ENCODE results near the gene FADS3.

DNA sequence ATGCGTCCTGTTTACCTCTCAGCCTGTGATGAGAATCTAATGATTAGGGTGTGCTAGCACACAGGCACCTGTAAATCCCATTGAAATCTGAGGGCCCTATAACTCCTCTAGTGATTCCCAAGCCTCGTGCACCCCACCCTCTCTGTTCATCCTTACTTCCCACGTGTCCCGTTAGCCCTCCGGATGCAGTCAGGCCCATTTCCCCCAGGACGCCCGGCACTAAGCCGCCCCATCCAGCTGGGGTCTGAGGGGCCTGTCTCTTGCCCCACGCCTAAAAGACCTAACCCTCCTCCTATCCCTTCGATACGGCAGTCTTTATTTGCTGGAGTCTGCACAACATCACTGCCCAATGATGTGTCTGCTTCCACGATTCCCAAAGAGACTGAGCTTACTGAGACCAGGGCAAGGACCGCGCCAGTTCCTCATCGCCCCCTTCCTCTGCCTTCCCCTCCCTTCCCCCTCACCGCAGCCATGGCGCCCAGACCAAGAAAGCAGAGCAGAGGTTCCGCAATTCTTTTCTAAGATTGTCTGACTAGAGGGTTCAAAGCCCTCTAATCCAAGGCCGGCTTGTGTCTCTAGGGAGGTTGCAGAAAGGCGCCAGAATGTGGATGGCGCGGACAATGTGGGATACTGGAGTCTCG, 64.3 kb downstream of the FADS3 start:
- TF ChIP-seq, protein P1, sequence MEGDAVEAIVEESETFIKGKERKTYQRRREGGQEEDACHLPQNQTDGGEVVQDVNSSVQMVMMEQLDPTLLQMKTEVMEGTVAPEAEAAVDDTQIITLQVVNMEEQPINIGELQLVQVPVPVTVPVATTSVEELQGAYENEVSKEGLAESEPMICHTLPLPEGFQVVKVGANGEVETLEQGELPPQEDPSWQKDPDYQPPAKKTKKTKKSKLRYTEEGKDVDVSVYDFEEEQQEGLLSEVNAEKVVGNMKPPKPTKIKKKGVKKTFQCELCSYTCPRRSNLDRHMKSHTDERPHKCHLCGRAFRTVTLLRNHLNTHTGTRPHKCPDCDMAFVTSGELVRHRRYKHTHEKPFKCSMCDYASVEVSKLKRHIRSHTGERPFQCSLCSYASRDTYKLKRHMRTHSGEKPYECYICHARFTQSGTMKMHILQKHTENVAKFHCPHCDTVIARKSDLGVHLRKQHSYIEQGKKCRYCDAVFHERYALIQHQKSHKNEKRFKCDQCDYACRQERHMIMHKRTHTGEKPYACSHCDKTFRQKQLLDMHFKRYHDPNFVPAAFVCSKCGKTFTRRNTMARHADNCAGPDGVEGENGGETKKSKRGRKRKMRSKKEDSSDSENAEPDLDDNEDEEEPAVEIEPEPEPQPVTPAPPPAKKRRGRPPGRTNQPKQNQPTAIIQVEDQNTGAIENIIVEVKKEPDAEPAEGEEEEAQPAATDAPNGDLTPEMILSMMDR (conservative IDR thresholded peaks at IDR 0.05): no peak
- no peak for TF ChIP-seq ZFX (IDR thresholded peaks at IDR 0.05)

All from C4-2B (cell line).